Activated CD4-positive, alpha-beta T cell treated with anti-CD3 and anti-CD28 coated beads, Interleukin-2, amount 10 ng/mL, durations not matched to agents 7 days and 5 days (primary cell): Measurements from ENCODE around the gene TEX10. TPM values are rescaled to one million over a fixed set of nuclear protein-coding genes. Genes with fewer than 3 reads are reported as not detected.
"Not testable (repeated sequence)": the region's sequence is repeated elsewhere in the genome, so short reads cannot be mapped to it uniquely, and the experiment has no call there.

ENCODE experiments used
- CTCF ChIA-PET: fragments of 350-600 bp; sonication (Branson Sonifier 250); formaldehyde crosslinking; loops from one replicate; lab custom pipeline; 2021; ENCODE audit warnings: antibody characterized with exemption; lab: Charles Lee
- POLR2A ChIA-PET: fragments of 350-600 bp; sonication (Branson Sonifier 250); formaldehyde crosslinking; loops from one replicate; lab custom pipeline; 2021; ENCODE audit warnings: antibody characterized with exemption; lab: Charles Lee
- DNase-seq: peaks from one replicate; pipeline ENCODE4 v3.0.0-alpha.2; 2020
- H3K27ac Mint-ChIP-seq: one replicate; pipeline ENCODE4 v1.8.0; 2021; ENCODE audit warnings: mild to moderate bottlenecking, moderate library complexity, mixed read lengths
- H3K27me3 Mint-ChIP-seq: one replicate; pipeline ENCODE4 v1.8.0; 2021; ENCODE audit warnings: mixed read lengths
- H3K36me3 Mint-ChIP-seq: one replicate; pipeline ENCODE4 v1.8.0; 2021; ENCODE audit warnings: low read depth, mixed read lengths
- H3K4me1 Mint-ChIP-seq: one replicate; pipeline ENCODE4 v1.8.0; 2021; ENCODE audit warnings: mixed read lengths
- H3K4me3 Mint-ChIP-seq: one replicate; pipeline ENCODE4 v1.8.0; 2021; ENCODE audit warnings: mild to moderate bottlenecking, moderate library complexity, mixed read lengths
- H3K9me3 Mint-ChIP-seq: one replicate; pipeline ENCODE4 v1.8.0; 2021; ENCODE audit warnings: mixed read lengths
- total RNA-seq, 2 experiments: library from RNA; stranded (reverse); gene quantifications; one replicate each; pipeline ENCODE4 v1.2.3, GENCODE V29; 2021

Gene TEX10
- total RNA-seq, 2 experiments from 2014 or later = 18.5 to 20.1 TPM

- not testable (repeated sequence) for H3K4me1 Mint-ChIP-seq
Measured at GRCh38 chr9:100338736-100339135, 14.0 kb downstream of the TEX10 start.

DNA sequence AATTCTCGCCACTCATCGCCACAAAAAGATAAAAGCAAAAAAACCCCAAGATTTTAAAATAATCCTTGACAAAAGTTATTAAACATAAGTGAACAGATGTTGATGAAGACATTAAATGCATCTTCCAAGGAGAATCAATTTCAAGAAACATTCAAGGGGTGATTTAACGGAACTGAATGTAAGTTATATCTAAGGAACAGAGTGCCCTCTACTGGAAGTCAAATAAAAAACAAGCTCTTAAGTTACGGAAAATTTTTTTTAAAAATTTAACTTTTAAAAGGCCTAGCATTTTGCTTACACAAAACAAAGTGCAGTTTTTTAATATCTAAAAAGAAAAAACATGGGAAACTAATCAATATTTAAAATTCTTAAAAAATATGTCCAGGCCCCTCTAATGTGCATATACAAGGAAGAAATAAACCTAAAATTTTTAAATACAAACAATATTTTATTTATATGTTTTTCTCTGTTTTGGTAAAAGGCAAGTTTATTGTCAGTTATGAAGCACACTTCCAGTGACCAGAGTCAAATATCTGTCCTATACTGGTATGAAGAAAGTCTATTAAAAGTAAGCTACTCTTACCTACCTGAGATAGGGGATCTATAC lies 28.0 kb downstream of the TEX10 start:
- Mint-ChIP-seq H3K36me3 (peaks cover 25% of the 10 kb centered on the region), H3K9me3 (no peaks in the 10 kb centered on the region), H3K27ac (no peak overlapping the region), H3K27me3 (no peaks in the 10 kb centered on the region), H3K4me3 (no peak overlapping the region), H3K4me1 (peaks cover 6% of the 10 kb centered on the region)
- DNase-seq = no peak
- CTCF ChIA-PET = interaction anchor here (0.6 to 2.6 kb wide), 11 partner anchors 8 to 1140 kb away, joined by 3 to 9 read pairs (median 3); no protein-coding TSS in a partner anchor
- POLR2A ChIA-PET = no interaction called here

More at GRCh38 chr9:100338736-100339135, 14.0 kb downstream of the TEX10 start:
- H3K27me3 Mint-ChIP-seq, H3K27ac Mint-ChIP-seq, DNase-seq, H3K4me3 Mint-ChIP-seq, H3K9me3 Mint-ChIP-seq, POLR2A ChIA-PET: not testable (repeated sequence)
- peaks cover 30% of the 10 kb centered on the region for H3K36me3 Mint-ChIP-seq
- CTCF ChIA-PET = interaction anchor here (1.5 kb wide), 1 partner anchor 15 kb away, joined by 4 read pairs; no protein-coding TSS in a partner anchor

DNA sequence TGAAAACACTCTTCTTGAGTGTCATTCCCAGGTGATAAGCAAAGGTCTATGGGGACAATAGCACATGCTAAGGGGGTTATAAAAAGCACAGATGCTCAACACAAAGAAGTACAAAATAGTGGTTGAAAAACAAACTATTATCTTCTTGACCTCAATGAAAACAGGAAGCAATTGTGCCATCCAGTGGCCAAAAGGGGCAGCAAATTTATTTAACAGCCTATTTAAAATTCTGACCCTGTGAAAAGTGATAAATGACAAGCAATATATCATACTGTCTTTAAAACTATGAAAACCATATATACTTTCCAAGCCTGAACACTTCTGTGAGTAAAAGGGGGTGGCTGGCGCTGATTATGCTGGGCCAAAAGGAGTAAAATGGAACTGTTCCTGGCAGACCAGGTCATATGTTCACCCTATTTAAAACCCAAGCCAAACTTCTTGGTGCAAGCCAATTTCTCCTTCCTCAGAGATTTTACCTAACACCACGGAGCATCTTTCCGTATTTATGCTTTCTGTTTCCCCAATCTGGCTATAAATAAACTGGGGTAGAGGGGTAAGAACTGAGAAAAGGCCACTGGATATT lies 29.7 kb downstream of the TEX10 start:
- no peaks in the 10 kb centered on the region for H3K27me3 Mint-ChIP-seq
- ChIA-PET CTCF (interaction anchor here (0.7 to 1.6 kb wide), 4 partner anchors 16 to 706 kb away, joined by 3 to 4 read pairs (median 4); no protein-coding TSS in a partner anchor), POLR2A (no interaction called here)
- no peaks in the 10 kb centered on the region for H3K9me3 Mint-ChIP-seq
- H3K36me3 Mint-ChIP-seq = peaks cover 27% of the 10 kb centered on the region
- no peak overlapping the region for H3K4me3 Mint-ChIP-seq
- H3K4me1 Mint-ChIP-seq = peaks cover 6% of the 10 kb centered on the region
- DNase-seq = peak; percentile 34
- no peak overlapping the region for H3K27ac Mint-ChIP-seq

DNA sequence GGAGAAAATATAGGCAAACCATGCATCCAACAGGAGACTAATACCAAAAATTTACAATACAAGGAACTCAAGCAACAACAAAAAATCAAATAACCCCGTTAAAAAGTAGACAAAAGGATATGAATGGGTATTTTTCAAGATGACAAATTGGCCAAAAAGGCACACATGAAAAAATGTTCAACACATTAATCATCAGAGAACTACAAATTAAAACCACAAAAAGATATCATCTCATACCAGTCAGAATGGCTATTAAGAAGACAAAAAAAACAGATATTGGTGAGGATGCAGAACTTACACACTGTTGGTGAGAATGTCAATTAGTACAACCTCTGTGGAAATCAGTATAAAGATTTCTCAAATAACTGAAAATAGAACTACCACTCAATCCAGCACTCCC lies 35.0 kb downstream of the TEX10 start:
- no peak for DNase-seq
- peak overlapping the region; percentile 38 for H3K27ac Mint-ChIP-seq
- H3K4me3 Mint-ChIP-seq = no peak overlapping the region
- H3K9me3 Mint-ChIP-seq = peaks cover 9% of the 10 kb centered on the region
- CTCF ChIA-PET = no interaction called here
- no peaks in the 10 kb centered on the region for H3K27me3 Mint-ChIP-seq
- POLR2A ChIA-PET = no interaction called here
- H3K36me3 Mint-ChIP-seq = peaks cover 50% of the 10 kb centered on the region
- H3K4me1 Mint-ChIP-seq = no peaks in the 10 kb centered on the region

- Mint-ChIP-seq H3K4me1 (no peaks in the 10 kb centered on the region), H3K27me3 (no peaks in the 10 kb centered on the region), H3K36me3 (peaks cover 64% of the 10 kb centered on the region), H3K27ac (no peak overlapping the region), H3K9me3 (peaks cover 11% of the 10 kb centered on the region), H3K4me3 (no peak overlapping the region)
- ChIA-PET CTCF (no interaction called here), POLR2A (interaction anchor here (0.6 kb wide), 1 partner anchor 221 kb away, joined by 3 read pairs; no protein-coding TSS in a partner anchor)
- DNase-seq = no peak
Measured at GRCh38 chr9:100315561-100315960, 37.2 kb downstream of the TEX10 start.

DNA sequence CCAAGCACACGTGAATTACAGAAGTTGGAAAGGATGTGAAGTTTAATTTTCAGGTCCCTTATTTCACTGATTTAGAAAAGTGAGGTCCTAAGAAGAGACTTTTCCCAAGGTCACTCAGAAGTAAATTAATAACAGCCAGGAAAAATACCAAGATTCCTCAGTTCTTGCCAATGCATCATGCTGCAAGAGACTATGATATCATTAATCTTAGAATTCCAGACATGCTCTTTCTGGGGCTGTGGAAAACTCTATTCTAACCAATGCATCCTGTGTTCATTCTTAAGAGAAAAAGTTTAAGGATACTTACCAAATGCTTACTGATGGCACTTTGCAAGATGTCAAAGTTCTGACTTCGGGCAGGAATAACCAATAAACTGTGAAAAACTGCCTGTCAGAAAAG lies 42.8 kb downstream of the TEX10 start:
- H3K4me1 Mint-ChIP-seq = no peaks in the 10 kb centered on the region
- POLR2A ChIA-PET = no interaction called here
- H3K4me3 Mint-ChIP-seq = no peak overlapping the region
- H3K36me3 Mint-ChIP-seq = peaks cover 61% of the 10 kb centered on the region
- no peak overlapping the region for H3K27ac Mint-ChIP-seq
- DNase-seq = no peak
- peaks cover 5% of the 10 kb centered on the region for H3K9me3 Mint-ChIP-seq
- CTCF ChIA-PET = interaction anchor here (1.0 kb wide), 1 partner anchor 1095 kb away, joined by 3 read pairs; no protein-coding TSS in a partner anchor
- H3K27me3 Mint-ChIP-seq = no peaks in the 10 kb centered on the region

- Mint-ChIP-seq H3K36me3 (peaks cover 61% of the 10 kb centered on the region), H3K4me3 (no peak overlapping the region), H3K27me3 (no peaks in the 10 kb centered on the region), H3K9me3 (peaks cover 5% of the 10 kb centered on the region), H3K4me1 (no peaks in the 10 kb centered on the region), H3K27ac (no peak overlapping the region)
- POLR2A ChIA-PET = no interaction called here
- DNase-seq = no peak
- CTCF ChIA-PET = no interaction called here
Measured at GRCh38 chr9:100308965-100309564, 43.7 kb downstream of the TEX10 start.

- H3K36me3 Mint-ChIP-seq = peaks cover 69% of the 10 kb centered on the region
- ChIA-PET CTCF (no interaction called here), POLR2A (no interaction called here)
- H3K4me1 Mint-ChIP-seq = no peaks in the 10 kb centered on the region
- peaks cover 3% of the 10 kb centered on the region for H3K9me3 Mint-ChIP-seq
- H3K4me3 Mint-ChIP-seq = no peak overlapping the region
- DNase-seq = no peak
- H3K27ac Mint-ChIP-seq = no peak overlapping the region
- H3K27me3 Mint-ChIP-seq = no peaks in the 10 kb centered on the region
Measured at GRCh38 chr9:100307080-100307479, 45.7 kb downstream of the TEX10 start.

- Mint-ChIP-seq H3K27me3 (no peaks in the 10 kb centered on the region), H3K9me3 (peaks cover 3% of the 10 kb centered on the region), H3K36me3 (peaks cover 67% of the 10 kb centered on the region), H3K4me3 (no peak overlapping the region), H3K27ac (no peak overlapping the region), H3K4me1 (no peaks in the 10 kb centered on the region)
- DNase-seq = no peak
- POLR2A ChIA-PET = no interaction called here
- CTCF ChIA-PET = no interaction called here
Measured at GRCh38 chr9:100306283-100306682, 46.5 kb downstream of the TEX10 start.

DNA sequence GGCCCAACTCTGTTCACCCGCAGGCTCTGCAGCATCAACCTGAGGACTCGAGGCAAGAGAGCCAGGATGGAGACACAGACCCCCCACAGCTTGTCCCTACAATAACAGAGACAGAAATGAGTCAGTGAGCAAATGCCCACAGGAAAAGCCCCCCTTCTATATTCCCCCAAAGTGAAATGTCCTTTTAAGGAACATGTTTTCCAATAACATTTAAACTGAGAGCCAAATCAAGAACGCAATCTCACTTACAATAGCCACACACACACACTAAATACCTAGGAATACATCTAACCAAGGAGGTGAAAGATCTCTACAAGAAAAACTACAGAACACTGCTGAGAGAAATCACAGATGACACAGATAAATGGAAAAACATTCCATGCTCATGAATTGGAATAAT lies 49.0 kb downstream of the TEX10 start:
- H3K4me1 Mint-ChIP-seq = no peaks in the 10 kb centered on the region
- H3K27me3 Mint-ChIP-seq = no peaks in the 10 kb centered on the region
- peaks cover 59% of the 10 kb centered on the region for H3K36me3 Mint-ChIP-seq
- H3K4me3 Mint-ChIP-seq = no peak overlapping the region
- CTCF ChIA-PET = no interaction called here
- H3K9me3 Mint-ChIP-seq = peaks cover 3% of the 10 kb centered on the region
- POLR2A ChIA-PET = no interaction called here
- DNase-seq = no peak
- no peak overlapping the region for H3K27ac Mint-ChIP-seq

- ChIA-PET CTCF (no interaction called here), POLR2A (no interaction called here)
- peaks cover 35% of the 10 kb centered on the region for H3K36me3 Mint-ChIP-seq
- H3K4me3 Mint-ChIP-seq = no peak overlapping the region
- H3K9me3 Mint-ChIP-seq = no peaks in the 10 kb centered on the region
- H3K4me1 Mint-ChIP-seq = no peaks in the 10 kb centered on the region
- DNase-seq = no peak
- no peak overlapping the region for H3K27ac Mint-ChIP-seq
- no peaks in the 10 kb centered on the region for H3K27me3 Mint-ChIP-seq
Measured at GRCh38 chr9:100298378-100298777, 54.4 kb downstream of the TEX10 start.

DNA sequence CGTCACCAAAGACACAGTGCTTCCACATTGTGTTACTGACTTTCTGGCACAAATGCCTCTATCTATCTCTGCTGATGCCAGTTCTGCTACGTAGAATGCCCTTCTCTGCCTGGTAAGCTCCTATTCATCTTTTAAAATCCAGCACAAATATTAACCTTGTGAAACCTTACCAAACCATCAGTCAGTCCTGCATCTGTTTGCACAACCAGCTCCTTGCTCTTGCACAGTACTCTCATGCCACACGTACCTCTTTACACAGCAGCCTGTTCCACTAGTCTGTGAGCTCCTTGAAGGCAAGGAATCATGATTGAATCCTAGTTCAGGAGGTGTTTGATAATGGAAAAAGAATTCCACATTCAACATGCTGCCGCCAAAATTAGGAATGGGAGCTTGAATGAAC lies 56.3 kb downstream of the TEX10 start:
- Mint-ChIP-seq H3K27ac (no peak overlapping the region), H3K27me3 (no peaks in the 10 kb centered on the region), H3K9me3 (no peaks in the 10 kb centered on the region), H3K4me3 (no peak overlapping the region), H3K36me3 (peaks cover 40% of the 10 kb centered on the region), H3K4me1 (no peaks in the 10 kb centered on the region)
- POLR2A ChIA-PET = no interaction called here
- DNase-seq = no peak
- CTCF ChIA-PET = interaction anchor here (1.0 to 1.7 kb wide), 3 partner anchors 8 to 47 kb away, joined by 3 to 5 read pairs (median 4); no protein-coding TSS in a partner anchor

DNA sequence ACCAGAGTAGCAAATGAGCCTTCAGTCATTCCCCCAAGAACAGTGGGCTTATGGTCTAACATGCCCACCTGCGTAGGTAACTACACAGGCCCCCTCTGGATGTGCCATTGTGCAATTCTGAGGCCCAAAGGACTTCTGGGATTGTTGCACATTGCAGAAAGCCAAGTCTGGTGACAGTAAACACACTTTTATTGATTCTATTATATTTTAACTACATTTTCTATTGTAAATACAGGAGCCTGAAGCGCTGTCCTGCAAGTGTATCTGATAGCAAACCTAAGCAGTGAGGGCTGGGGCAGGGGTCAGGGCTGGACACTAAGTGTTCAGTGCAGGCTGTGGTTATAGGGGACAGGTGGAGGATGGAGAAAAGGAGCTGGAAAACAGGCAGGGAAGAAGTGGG lies 57.5 kb downstream of the TEX10 start:
- H3K27me3 Mint-ChIP-seq = no peaks in the 10 kb centered on the region
- peaks cover 38% of the 10 kb centered on the region for H3K36me3 Mint-ChIP-seq
- no peak for DNase-seq
- H3K4me1 Mint-ChIP-seq = no peaks in the 10 kb centered on the region
- ChIA-PET CTCF (interaction anchor here (1.7 kb wide), 1 partner anchor 48 kb away, joined by 5 read pairs; no protein-coding TSS in a partner anchor), POLR2A (no interaction called here)
- no peaks in the 10 kb centered on the region for H3K9me3 Mint-ChIP-seq
- no peak overlapping the region for H3K27ac Mint-ChIP-seq
- no peak overlapping the region for H3K4me3 Mint-ChIP-seq
